ENCODE data around the gene TRAPPC2L. TPM values are rescaled to one million over a fixed set of nuclear protein-coding genes. Genes with fewer than 3 reads are reported as not detected.
A peak's percentile ranks its signal among the peaks of the same experiment; 100 is the strongest.

Gene TRAPPC2L
- 60.0 TPM for polyA plus RNA-seq (2013, experiment 1 of 2; ENCODE audit: insufficient read length)
- polyA plus RNA-seq (2013, experiment 2 of 2; ENCODE audit: insufficient read length), result 62.7 TPM

- DNase-seq, result peak; percentile 94
Measured at GRCh38 chr16:88856828-88857727, at the start of gene TRAPPC2L, which contains the start of gene GALNS. TSS of gene TRAPPC2L (plus strand) at chr16:88857127. CDS start at chr16:88857151, 24 bp downstream. TSS of gene GALNS (minus strand) at chr16:88856947. CDS start at chr16:88856877, 70 bp downstream.

- DNase-seq, result no peak
Measured at GRCh38 chr16:88807142-88807625, 49.7 kb upstream of the TRAPPC2L start.

GRCh38 chr16:88807626-88808453 lies 49.1 kb upstream of the TRAPPC2L start:
- DNase-seq, result no peak

GRCh38 chr16:88809068-88809675 lies 47.8 kb upstream of the TRAPPC2L start:
- DNase-seq, result no peak

GRCh38 chr16:88809676-88810165 lies 47.2 kb upstream of the TRAPPC2L start:
- DNase-seq, result no peak

GRCh38 chr16:88810166-88810911 lies 46.6 kb upstream of the TRAPPC2L start:
- DNase-seq, result no peak

- peak; percentile 83 for DNase-seq
Measured at GRCh38 chr16:88810912-88811768, 45.8 kb upstream of the TRAPPC2L start.

- DNase-seq, result peak; percentile 93
Measured at GRCh38 chr16:88811769-88812512, 45.0 kb upstream of the TRAPPC2L start, which contains the start of gene APRT. TSS of gene APRT (minus strand) at chr16:88811928. CDS start at chr16:88811899, 29 bp downstream.

GRCh38 chr16:88812513-88813268 lies 44.2 kb upstream of the TRAPPC2L start:
- DNase-seq, result peak; percentile 37

- DNase-seq, result no peak
Measured at GRCh38 chr16:88813269-88814143, 43.4 kb upstream of the TRAPPC2L start.

- DNase-seq, result no peak
Measured at GRCh38 chr16:88814144-88814502, 42.8 kb upstream of the TRAPPC2L start.

GRCh38 chr16:88815227-88815626 lies 41.7 kb upstream of the TRAPPC2L start:
- no peak for DNase-seq

GRCh38 chr16:88815901-88816589 lies 40.9 kb upstream of the TRAPPC2L start:
- no peak for DNase-seq

GRCh38 chr16:88816736-88817535 lies 40.0 kb upstream of the TRAPPC2L start:
- DNase-seq, result no peak

- peak; percentile 22 for DNase-seq
Measured at GRCh38 chr16:88817785-88818574, 38.9 kb upstream of the TRAPPC2L start.

- DNase-seq, result no peak
Measured at GRCh38 chr16:88818575-88818874, 38.4 kb upstream of the TRAPPC2L start.
